HEK293 (cell line): ENCODE data around the gene ANO2.

Source experiments
- CTCF ChIA-PET: fragments of 350-600 bp; formaldehyde crosslinking; extraction: SDS; loops from one replicate; lab custom pipeline; 2021; ENCODE audit warnings: antibody characterized with exemption; lab: Yijun Ruan, JAX
- POLR2A ChIA-PET: fragments of 300-600 bp; formaldehyde crosslinking; extraction: SDS; loops from one replicate; lab custom pipeline; 2020; ENCODE audit warnings: antibody characterized with exemption, inconsistent platforms; lab: Yijun Ruan, JAX
- H3K27ac ChIP-seq: fragments of 200-500 bp; sonication (Bioruptor generic); 2 replicates; pipeline ENCODE4 v1.5.1; 2014; ENCODE audit warnings: low read depth, low read length, control low read depth, inconsistent platforms; ENCODE audit errors: extremely low read depth
- H3K36me3 ChIP-seq, 2 experiments: fragments of 200-500 bp in 1 of 2; sonication (Bioruptor generic) in 1 of 2; 1 replicate in 1 of 2; 2 replicates in 1 of 2; pipeline ENCODE4 v1.5.1; 2014 to 2017; ENCODE audit warnings: inconsistent platforms in 2 of 2, low read length in 2 of 2; ENCODE audit not compliant: control insufficient read depth in 2 of 2, insufficient read depth in 1 of 2
- H3K4me1 ChIP-seq: fragments of 200-500 bp; sonication (Bioruptor generic); 2 replicates; pipeline ENCODE4 v1.5.1; 2014; ENCODE audit warnings: mild to moderate bottlenecking, low read length, inconsistent platforms; ENCODE audit not compliant: control insufficient read depth, insufficient read depth
- H3K4me3 ChIP-seq: 2 replicates; pipeline ENCODE4 v1.5.1; 2011; ENCODE audit warnings: low read depth, mild to moderate bottlenecking, control low read depth, low read length, moderate library complexity
- H3K9me3 ChIP-seq: fragments of 200-500 bp; sonication (Bioruptor generic); 2 replicates; pipeline ENCODE4 v1.5.1; 2014; ENCODE audit warnings: low read depth, low read length, inconsistent platforms; ENCODE audit not compliant: control insufficient read depth, insufficient read depth
- CTCF ChIP-seq: fragments of 450-650 bp; formaldehyde crosslinking; IDR thresholded peaks from 2 replicates; pipeline ENCODE4 v1.5.1; 2016; ENCODE audit warnings: missing biosample characterization, missing genetic modification characterization
- GLI4 ChIP-seq: fragments of 450-650 bp; formaldehyde crosslinking; IDR thresholded peaks from 2 replicates; pipeline ENCODE4 v1.5.1; 2016; ENCODE audit warnings: missing biosample characterization, missing genetic modification characterization
- GLIS1 ChIP-seq: fragments of 450-650 bp; formaldehyde crosslinking; IDR thresholded peaks from 2 replicates; pipeline ENCODE4 v1.5.1; 2016; ENCODE audit warnings: missing biosample characterization, missing genetic modification characterization
- HOXC10 ChIP-seq: sonication (generic); formaldehyde crosslinking; IDR thresholded peaks from 2 replicates; pipeline ENCODE4 v1.8.1; 2023; ENCODE audit warnings: mild to moderate bottlenecking, missing genetic modification reagents
- KLF16 ChIP-seq: fragments of 450-650 bp; formaldehyde crosslinking; IDR thresholded peaks from 2 replicates; pipeline ENCODE4 v1.5.1; 2017; ENCODE audit warnings: missing biosample characterization, missing genetic modification characterization
- RBAK ChIP-seq: fragments of 450-650 bp; formaldehyde crosslinking; IDR thresholded peaks from 2 replicates; pipeline ENCODE4 v1.5.1; 2016; ENCODE audit warnings: missing biosample characterization, missing genetic modification characterization
- SP3 ChIP-seq: fragments of 450-650 bp; formaldehyde crosslinking; IDR thresholded peaks from 2 replicates; pipeline ENCODE4 v1.5.1; 2016; ENCODE audit warnings: missing biosample characterization, missing genetic modification characterization
- YY1 ChIP-seq: fragments of 450-650 bp; formaldehyde crosslinking; IDR thresholded peaks from 2 replicates; pipeline ENCODE4 v1.5.1; 2018; ENCODE audit warnings: missing biosample characterization, missing genetic modification characterization
- ZBTB17 ChIP-seq: fragments of 450-650 bp; formaldehyde crosslinking; IDR thresholded peaks from 2 replicates; pipeline ENCODE4 v1.5.1; 2016; ENCODE audit warnings: missing biosample characterization, missing genetic modification characterization
- ZEB2 ChIP-seq: fragments of 450-650 bp; formaldehyde crosslinking; IDR thresholded peaks from 2 replicates; pipeline ENCODE4 v1.5.1; 2016; ENCODE audit warnings: missing biosample characterization, missing genetic modification characterization
- ZFP69B ChIP-seq: fragments of 450-650 bp; formaldehyde crosslinking; IDR thresholded peaks from 2 replicates; pipeline ENCODE4 v1.5.1; 2016; ENCODE audit warnings: missing biosample characterization, missing genetic modification characterization
- ZNF174 ChIP-seq: fragments of 450-650 bp; formaldehyde crosslinking; IDR thresholded peaks from 2 replicates; pipeline ENCODE4 v1.5.0; 2017; ENCODE audit warnings: missing biosample characterization, mild to moderate bottlenecking, missing genetic modification characterization
- ZNF18 ChIP-seq: fragments of 450-650 bp; formaldehyde crosslinking; IDR thresholded peaks from 2 replicates; pipeline ENCODE4 v1.5.1; 2016; ENCODE audit warnings: missing biosample characterization, missing genetic modification characterization
- ZNF2 ChIP-seq: fragments of 450-650 bp; formaldehyde crosslinking; IDR thresholded peaks from 2 replicates; pipeline ENCODE4 v1.5.1; 2016; ENCODE audit warnings: missing biosample characterization, missing genetic modification characterization
- ZNF239 ChIP-seq: fragments of 450-650 bp; formaldehyde crosslinking; IDR thresholded peaks from 2 replicates; pipeline ENCODE4 v1.5.1; 2016; ENCODE audit warnings: missing biosample characterization, missing genetic modification characterization
- ZNF341 ChIP-seq: fragments of 450-650 bp; formaldehyde crosslinking; IDR thresholded peaks from 2 replicates; pipeline ENCODE4; 2016; ENCODE audit warnings: low read depth, missing biosample characterization, missing genetic modification characterization
- ZNF404 ChIP-seq: fragments of 450-650 bp; formaldehyde crosslinking; IDR thresholded peaks from 2 replicates; pipeline ENCODE4 v1.5.1; 2017; ENCODE audit warnings: missing biosample characterization, missing genetic modification characterization
- ZNF449 ChIP-seq: fragments of 450-650 bp; formaldehyde crosslinking; IDR thresholded peaks from 2 replicates; pipeline ENCODE4 v1.5.1; 2017; ENCODE audit warnings: missing biosample characterization, mild to moderate bottlenecking, missing genetic modification characterization, moderate library complexity
- ZNF555 ChIP-seq: fragments of 450-650 bp; formaldehyde crosslinking; conservative IDR thresholded peaks from 2 replicates; pipeline ENCODE4 v1.5.1; 2017; ENCODE audit warnings: missing biosample characterization, mild to moderate bottlenecking, missing genetic modification characterization, inconsistent platforms
- ZNF560 ChIP-seq: fragments of 450-650 bp; formaldehyde crosslinking; IDR thresholded peaks from 2 replicates; pipeline ENCODE4 v1.5.1; 2017; ENCODE audit warnings: missing biosample characterization, missing genetic modification characterization, borderline replicate concordance
- ZNF585B ChIP-seq: fragments of 450-650 bp; formaldehyde crosslinking; IDR thresholded peaks from 2 replicates; pipeline ENCODE4 v1.5.1; 2016; ENCODE audit warnings: missing biosample characterization, missing genetic modification characterization
- ZNF654 ChIP-seq: fragments of 450-650 bp; formaldehyde crosslinking; IDR thresholded peaks from 2 replicates; pipeline ENCODE4 v1.5.1; 2016; ENCODE audit warnings: low read depth, missing biosample characterization, missing genetic modification characterization
- ZNF692 ChIP-seq: fragments of 450-650 bp; formaldehyde crosslinking; IDR thresholded peaks from 2 replicates; pipeline ENCODE4 v1.5.1; 2016; ENCODE audit warnings: missing biosample characterization, missing genetic modification characterization
- ZXDB ChIP-seq: fragments of 450-650 bp; formaldehyde crosslinking; IDR thresholded peaks from 2 replicates; pipeline ENCODE4 v1.5.1; 2016; ENCODE audit warnings: missing biosample characterization, missing genetic modification characterization
- TF ChIP-seq, protein P1 (sequence below): fragments of 450-650 bp; formaldehyde crosslinking; IDR thresholded peaks from 2 replicates; pipeline ENCODE4 v1.5.1; 2016; ENCODE audit warnings: missing biosample characterization, missing genetic modification characterization

The ANO2 gene

GRCh38 chr12:5650281-5650680 lies 294.8 kb downstream of the ANO2 start:
- H3K4me1 ChIP-seq, result no peaks in the 10 kb centered on the region
- POLR2A ChIA-PET, result no interaction called here
- no peak for TF ChIP-seq ZNF404 (tag by site-specific recombination)
- TF ChIP-seq, protein P1, sequence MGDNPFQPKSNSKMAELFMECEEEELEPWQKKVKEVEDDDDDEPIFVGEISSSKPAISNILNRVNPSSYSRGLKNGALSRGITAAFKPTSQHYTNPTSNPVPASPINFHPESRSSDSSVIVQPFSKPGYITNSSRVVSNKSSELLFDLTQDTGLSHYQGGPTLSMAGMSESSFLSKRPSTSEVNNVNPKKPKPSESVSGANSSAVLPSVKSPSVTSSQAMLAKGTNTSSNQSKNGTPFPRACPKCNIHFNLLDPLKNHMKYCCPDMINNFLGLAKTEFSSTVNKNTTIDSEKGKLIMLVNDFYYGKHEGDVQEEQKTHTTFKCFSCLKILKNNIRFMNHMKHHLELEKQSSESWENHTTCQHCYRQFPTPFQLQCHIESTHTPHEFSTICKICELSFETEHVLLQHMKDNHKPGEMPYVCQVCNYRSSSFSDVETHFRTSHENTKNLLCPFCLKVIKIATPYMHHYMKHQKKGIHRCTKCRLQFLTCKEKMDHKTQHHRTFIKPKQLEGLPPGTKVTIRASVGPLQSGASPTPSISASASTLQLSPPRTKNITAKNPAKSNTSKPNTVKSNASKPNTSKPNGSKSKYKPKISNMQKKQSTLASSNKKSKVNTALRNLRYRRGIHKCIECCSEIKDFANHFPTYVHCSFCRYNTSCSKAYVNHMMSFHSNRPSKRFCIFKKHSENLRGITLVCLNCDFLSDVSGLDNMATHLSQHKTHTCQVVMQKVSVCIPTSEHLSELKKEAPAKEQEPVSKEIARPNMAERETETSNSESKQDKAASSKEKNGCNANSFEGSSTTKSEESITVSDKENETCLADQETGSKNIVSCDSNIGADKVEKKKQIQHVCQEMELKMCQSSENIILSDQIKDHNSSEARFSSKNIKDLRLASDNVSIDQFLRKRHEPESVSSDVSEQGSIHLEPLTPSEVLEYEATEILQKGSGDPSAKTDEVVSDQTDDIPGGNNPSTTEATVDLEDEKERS, result no peak
- TF ChIP-seq ZFP69B, result no peak
- TF ChIP-seq SP3 (tag by site-specific recombination), result no peak
- no peak for TF ChIP-seq ZXDB
- TF ChIP-seq GLIS1 (tag by site-specific recombination), result no peak
- no peak for TF ChIP-seq ZEB2 (tag by site-specific recombination)
- no peak for TF ChIP-seq CTCF (tag by site-specific recombination)
- TF ChIP-seq GLI4 (tag by site-specific recombination), result no peak
- TF ChIP-seq YY1 (tag by site-specific recombination), result no peak
- no peak for TF ChIP-seq RBAK
- TF ChIP-seq ZNF560, result no peak
- TF ChIP-seq ZNF449 (tag by site-specific recombination), result no peak
- TF ChIP-seq ZNF174 (tag by site-specific recombination), result no peak
- TF ChIP-seq ZBTB17 (tag by site-specific recombination), result no peak
- no peak for TF ChIP-seq ZNF239 (tag by site-specific recombination)
- TF ChIP-seq ZNF585B (tag by site-specific recombination), result no peak
- no peak for TF ChIP-seq HOXC10 (CRISPR knock-in tag)
- no peak for TF ChIP-seq KLF16 (tag by site-specific recombination)
- TF ChIP-seq ZNF341 (tag by site-specific recombination), result no peak
- H3K36me3 ChIP-seq, result no peaks in the 10 kb centered on the region
- H3K27ac ChIP-seq, result no peak overlapping the region
- no peak overlapping the region for H3K4me3 ChIP-seq
- H3K9me3 ChIP-seq, result no peaks in the 10 kb centered on the region
- CTCF ChIA-PET, result interaction anchor here (0.5 to 4.0 kb wide), 10 partner anchors 11 to 795 kb away, joined by 3 to 34 read pairs (median 5); partner anchors contain the start of gene NTF3

DNA sequence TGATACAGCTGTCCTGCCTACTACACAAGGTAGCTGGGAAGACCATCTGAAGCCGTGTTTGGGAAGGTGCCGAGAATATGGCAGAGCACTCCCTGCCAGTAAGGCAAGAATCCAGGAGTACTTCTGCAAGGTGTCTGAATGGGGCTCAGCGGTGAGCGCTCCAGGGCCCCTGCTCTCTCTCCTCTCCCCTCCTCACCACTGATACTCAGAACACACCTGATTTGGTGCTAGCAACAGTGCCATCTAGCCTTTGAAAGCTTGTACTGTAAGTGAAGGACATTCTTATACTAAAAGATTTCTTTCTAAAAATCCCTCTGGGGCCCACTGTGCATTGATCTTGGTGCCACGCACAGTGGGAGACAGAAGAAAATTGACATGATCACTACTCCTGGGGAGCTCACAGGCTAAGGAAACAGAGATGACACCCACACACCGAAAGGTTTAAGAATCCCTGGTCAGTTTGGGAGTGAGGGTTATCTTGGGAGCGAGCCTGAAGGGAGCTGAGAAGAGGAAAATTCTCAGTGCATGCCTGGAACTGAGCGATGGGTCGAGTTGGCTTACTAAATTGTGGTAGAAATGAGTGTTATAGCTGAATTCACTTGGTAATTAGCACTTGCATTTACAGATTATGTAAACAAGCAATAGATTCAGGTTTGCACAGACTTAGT lies 296.2 kb downstream of the ANO2 start:
- H3K27ac ChIP-seq, result no peak overlapping the region
- POLR2A ChIA-PET, result no interaction called here
- no peak overlapping the region for H3K4me3 ChIP-seq
- no peaks in the 10 kb centered on the region for H3K4me1 ChIP-seq
- CTCF ChIA-PET, result interaction anchor here (0.6 to 4.0 kb wide), 34 partner anchors 8 to 1965 kb away, joined by 3 to 34 read pairs (median 3); partner anchors contain the start of gene NTF3
- no peaks in the 10 kb centered on the region for H3K9me3 ChIP-seq
- no peaks in the 10 kb centered on the region for H3K36me3 ChIP-seq
- TF ChIP-seq ZNF692 (tag by site-specific recombination), result 0 out of 2 replicates have a peak, but pooled peaks have one; percentile 28
- peak; percentile 17; the same call in 1 of the 2 replicates for TF ChIP-seq CTCF (tag by site-specific recombination)
- no peak for TF ChIP-seq ZNF18 (tag by site-specific recombination)
- TF ChIP-seq ZNF555, result no peak
- peak; percentile 45 for TF ChIP-seq ZNF654
- TF ChIP-seq ZNF2 (tag by site-specific recombination), result no peak
